NOMO-1 treated with DMSO at 0.1 percent for 48 hours (cell line): Measurements from ENCODE around the gene SHROOM2.
"Not testable (repeated sequence)": the region's sequence is repeated elsewhere in the genome, so short reads cannot be mapped to it uniquely, and the experiment has no call there.

Experiments used
- DNase-seq: peaks from one replicate; lab custom pipeline; 2025; ENCODE audit not compliant: unreplicated experiment; lab: John Stamatoyannopoulos, UW

The SHROOM2 gene

DNA sequence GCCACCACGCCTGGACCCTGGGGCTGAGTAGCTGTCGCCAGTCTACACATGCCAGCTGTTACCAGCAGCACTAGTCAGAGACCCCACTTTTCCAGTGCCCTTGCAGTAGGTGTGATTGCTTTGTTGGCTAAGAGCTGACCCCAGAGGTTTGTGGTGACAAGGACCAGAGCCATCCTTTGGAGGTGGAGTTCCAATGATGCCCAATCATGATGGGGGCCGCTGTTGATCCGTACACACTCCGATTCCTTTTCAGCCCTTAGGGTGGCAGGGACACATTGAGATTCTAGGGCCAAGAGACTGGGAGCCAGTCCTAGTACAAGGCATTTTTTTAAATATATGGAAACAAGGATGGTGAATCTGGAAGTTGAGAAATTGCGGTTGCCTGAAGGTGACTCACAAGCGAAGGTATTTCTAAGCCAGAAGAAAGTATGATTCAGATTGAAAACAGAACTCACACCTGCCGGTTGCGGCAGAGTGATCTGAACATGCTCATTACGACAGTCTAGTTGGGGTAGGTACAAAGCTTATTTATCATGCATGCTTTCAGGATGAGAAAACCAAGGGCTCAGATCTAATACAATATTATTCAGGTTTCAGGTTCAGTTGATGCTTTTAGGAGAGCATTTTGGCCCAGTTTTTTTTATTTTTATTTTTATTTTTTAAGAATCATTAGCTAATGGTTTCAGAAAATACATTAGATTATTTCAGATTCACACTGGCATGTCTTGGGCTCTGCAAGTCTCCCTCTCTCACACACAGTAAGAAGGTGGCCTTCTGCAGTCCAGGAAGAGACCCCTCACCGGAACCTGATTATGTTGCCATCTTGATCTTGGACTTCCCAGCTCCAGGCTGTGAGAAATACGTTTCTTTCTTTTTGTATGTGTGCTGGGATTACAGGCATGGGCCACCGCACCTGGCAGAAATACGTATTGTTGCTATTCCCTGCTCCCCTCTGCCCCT, 43.4 kb downstream of the SHROOM2 start:
- DNase-seq = no peak

DNA sequence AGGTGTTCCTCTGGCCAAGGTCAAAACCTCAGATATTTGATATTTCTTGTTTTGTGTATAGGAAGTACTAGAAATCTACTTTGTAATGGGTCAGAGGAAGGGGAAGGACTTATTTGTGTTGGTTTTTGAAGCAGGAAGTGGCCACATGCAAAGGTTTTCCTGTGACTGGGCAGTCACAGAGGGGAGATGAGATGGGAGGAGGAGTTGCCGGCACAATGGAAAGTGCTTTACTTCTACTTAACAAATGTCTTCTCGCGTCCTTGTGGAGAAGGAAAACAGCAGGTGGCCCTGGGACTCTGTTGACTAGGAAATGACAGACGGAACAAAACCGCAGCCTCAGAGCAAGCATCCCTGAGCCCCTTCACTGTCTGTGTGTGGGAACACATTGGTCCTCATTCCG, 46.6 kb downstream of the SHROOM2 start:
- DNase-seq = no peak

DNA sequence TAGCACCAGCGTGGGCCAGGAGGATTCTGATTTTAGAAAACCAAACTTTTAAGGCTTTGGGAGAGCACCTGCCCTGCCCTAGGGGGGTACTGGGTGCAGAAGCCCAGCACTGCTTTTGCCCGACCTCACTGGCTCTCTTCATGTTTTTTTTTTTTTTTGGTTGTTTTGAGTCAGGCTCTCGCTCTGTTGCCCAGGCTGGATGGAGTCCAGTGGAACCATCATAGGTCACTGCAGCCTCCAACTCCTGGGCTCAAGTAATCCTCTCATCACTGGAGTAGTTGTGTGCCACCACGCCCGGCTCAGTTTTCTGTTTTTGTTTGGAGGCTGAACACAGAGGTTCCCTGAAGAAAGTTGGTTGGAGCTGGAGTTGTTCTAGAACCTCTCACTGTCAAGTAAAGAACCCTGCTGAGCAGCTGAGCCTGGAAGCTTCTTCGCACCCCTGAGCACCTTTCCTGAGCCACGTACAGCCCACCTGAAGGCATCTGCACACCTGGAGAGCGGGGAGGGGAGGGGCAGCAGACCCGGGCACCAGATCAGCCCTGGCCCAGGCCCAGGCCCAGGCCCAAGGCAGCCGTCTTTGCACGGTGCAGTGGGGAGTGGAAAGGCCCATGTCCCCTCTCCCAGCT, 49.5 kb downstream of the SHROOM2 start:
- DNase-seq = no peak

DNA sequence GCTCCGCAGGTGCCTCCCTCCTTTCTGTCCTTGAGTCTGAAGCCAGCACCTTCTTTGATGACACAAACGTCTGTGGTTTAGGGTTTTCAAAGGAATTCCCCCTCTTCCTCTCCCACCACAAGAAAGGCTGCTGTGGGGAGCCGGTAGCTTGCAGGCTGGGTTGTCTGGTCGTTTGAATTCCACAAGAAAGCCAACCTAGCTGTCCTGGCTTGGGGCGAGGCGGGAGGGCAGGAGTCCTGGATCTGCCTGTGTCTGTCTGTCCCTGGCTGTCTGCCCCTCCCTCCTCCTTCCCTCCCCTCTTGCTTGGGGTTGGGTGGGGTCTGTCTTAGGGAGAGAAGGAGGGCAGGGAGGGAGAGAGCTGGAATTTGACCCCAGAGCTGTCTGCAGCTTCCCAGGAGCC, 56.3 kb downstream of the SHROOM2 start:
- no peak for DNase-seq

DNA sequence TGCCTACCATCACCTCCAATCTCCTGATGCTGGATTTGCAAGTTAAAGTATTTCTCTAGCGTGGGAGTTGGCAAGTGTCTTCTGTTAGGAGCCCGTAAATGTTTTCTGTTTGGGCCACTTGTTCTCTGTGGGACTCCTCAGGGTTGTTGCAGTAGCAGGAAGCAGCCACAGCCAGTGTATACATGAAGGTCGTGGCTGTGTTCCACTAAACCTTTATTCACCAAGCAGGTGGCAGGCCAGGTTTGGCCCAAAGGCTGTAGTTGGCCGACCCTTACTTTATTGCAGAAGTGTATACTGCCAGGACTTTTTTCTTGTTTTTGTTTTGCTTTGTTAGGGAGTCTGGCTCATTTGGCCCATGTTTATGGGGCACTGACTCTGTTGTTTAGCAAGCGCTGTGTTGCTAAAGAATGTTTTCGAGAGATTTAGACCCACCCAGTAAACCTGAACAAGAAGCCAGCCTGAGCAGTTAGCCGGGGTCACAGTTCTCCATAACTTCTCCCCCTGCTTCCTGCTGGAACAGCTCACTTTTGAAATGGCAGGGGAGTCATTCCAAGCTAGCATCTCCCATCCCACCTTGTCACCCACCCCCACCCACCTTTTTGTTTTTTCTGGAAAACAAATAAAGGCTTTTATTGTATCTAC, 58.8 kb downstream of the SHROOM2 start:
- DNase-seq = no peak

DNA sequence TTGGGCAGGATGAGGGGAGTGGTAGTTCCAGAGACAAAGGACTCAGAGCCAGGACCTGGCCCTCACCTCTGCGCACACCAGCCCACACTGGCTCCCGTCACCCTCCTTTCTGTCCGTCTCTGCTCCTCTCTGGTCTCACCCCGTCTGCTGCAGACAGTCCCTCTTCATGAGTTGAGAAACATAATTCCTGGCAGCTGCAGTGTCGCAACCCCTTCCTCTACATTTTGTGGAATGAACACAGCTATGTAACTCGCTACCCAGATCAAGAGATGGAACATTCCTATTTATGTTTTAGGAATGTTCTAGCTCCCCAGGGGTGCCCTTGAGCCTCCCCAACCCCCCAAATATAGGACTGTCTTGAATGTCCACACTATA, 59.3 kb downstream of the SHROOM2 start:
- DNase-seq = no peak

DNA sequence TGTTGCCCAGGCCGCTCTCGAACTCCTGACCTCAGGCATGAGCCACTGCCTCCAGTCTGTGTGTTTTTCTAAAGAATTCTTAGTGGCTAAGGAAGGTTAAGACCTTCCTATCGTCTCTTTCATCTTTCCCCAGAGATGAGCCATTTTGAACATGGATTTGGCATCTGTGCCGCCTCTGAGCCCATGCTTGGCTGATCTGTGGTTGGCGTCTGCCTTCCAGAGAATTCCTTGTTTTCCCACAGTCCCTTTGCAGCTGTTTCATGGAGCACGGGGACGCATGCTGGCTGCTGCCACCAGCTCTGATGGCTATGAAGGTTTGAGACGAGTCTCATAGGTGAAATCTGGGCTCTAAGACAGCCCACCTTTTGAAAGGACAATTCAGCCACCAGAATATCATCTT, 60.4 kb downstream of the SHROOM2 start:
- DNase-seq = no peak

DNA sequence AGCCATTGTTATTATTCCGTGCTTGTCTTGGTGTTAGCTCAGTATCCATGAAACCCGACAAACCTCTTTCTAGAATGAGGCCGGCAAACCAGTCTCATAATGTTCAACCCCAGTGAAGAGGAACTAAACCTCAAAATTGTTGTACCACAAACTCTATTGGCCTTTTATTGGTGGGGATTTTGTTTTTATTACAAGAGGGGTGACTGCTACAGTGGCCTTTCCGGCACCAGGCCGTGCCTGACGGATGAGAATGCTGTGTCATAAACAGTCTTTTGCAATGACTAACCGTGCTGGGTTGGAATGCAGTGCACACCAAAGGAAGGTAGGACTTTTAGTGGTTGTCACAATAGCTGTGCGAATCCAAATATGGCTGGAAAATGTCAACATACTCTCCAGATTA, 60.8 kb downstream of the SHROOM2 start:
- DNase-seq = no peak

DNA sequence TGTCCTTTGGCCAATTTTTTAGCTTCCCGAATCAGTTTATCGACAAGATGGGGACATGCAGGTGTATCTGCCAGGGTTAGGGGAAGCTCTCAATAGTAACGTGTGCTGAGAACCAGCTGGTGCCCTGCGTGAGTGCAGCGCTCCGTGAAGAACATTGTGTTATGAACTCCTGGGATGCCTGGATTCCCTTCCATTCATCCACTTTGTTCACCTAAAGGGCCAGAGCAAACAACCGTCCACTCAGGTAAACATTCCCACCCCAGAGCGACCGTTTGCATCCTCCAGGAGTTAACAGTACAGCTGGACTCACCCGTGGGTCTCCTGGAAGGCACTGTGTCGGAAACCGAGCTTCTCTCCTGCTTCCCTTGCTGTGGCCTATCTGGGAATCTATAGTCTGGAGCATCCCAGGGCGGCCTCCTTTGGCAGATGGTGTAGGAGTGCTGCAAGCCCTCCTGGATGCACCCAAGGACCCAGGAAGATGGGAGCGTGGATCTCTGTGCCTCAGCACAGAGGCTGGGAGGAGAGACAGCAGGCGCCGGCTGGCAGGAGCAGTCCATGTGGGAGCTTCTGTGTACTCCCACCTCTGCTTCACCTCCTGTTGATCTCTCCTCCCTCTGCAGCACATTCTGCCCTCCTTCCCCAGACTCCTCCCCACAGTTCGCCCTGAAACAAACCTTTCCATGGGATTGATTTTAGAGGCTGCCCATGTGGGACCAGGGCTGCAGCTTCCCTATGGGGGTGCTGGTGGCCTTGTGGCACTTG, 62.7 kb downstream of the SHROOM2 start:
- no peak for DNase-seq

DNA sequence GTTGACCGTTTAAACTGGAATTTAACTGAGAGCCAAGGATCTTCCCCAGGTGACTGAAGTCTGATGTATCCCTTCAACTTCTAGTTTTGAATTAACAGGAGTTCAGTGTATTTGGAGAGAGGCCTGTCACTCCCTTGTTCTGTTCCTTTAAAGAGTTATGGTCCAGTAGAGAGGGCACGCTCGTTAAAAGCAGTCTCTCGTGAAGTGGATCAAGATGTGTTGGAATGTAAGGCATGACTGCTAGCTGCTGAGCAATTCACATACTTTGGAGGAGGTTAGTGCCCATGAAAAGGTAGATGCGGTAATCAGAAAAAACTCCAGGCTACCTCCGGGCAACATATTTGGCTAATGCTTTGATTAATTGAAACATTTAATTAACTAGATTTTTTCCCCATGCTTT, 65.7 kb downstream of the SHROOM2 start:
- DNase-seq = no peak

DNA sequence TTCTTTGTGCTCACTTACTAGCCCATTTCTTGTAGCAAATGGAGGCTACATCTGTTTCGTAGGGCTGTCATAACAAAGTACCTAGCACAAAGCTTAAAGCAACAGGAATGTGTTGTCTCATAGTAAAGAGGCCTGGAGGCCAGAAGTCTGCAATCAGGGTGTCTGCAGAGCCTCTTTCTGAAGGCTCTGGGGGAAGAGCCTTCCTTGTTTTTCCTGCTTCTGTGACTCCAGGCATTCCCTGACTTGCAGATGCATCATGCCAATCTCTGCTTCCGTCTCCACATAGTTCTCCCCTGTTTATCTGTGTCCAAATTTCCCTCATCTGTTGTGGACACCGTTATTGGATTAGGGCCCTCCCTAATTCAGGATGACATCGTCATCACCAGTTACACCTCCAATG, 67.1 kb downstream of the SHROOM2 start:
- no peak for DNase-seq

DNA sequence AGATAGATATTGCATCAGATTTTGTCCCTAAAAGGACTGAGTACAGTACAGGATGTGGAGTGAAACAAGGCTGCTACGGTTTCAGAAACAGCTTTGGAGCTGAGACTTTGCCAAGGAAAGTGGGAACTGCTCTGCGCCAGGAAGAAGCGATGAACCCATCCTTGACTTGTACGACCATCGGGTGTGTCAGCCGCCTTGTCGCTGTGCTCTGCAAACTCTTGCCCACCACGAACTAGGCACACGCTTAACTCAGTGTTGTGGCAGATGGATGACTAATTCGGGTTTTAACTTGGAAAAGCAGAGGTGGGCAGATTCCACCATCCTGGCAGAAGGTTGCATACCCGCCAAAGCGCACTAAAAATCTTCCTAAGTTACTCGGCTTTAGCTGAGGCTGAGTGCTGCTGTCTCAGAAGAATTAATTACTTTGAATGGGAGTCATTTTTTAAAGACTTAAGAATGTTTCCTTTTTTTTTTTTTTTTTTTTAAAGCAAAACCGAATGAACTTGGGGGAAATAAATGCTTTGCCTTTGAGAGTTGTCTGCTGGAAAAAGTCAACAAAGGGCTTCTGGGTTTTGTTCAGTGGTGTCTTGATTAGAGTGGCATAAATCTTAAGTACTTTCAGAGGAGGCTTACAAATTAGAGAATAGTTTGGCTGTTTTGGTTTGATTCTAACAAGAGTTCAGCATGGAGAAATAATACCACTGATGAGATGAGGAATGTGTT, 69.5 kb downstream of the SHROOM2 start:
- no peak for DNase-seq

DNA sequence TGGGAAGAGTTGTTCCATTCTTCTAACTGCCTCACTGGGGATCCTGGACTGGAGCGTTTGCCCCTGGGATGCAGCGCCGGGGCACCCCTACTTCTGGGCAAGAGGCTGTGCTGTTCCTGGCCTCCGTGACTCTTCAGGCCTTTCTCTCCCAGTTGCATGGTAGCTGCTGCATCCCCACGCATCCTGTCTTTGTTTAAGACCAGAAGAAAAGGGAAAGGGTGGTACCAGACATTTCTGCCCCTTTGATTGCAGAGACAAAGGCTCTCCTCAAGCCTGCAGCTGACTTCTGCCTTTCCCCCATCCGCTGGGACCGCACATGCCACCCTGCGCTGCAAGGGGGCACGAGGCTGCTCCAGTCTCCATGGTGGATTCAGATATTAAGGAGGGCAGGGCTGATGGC, 70.4 kb downstream of the SHROOM2 start:
- no peak for DNase-seq

DNA sequence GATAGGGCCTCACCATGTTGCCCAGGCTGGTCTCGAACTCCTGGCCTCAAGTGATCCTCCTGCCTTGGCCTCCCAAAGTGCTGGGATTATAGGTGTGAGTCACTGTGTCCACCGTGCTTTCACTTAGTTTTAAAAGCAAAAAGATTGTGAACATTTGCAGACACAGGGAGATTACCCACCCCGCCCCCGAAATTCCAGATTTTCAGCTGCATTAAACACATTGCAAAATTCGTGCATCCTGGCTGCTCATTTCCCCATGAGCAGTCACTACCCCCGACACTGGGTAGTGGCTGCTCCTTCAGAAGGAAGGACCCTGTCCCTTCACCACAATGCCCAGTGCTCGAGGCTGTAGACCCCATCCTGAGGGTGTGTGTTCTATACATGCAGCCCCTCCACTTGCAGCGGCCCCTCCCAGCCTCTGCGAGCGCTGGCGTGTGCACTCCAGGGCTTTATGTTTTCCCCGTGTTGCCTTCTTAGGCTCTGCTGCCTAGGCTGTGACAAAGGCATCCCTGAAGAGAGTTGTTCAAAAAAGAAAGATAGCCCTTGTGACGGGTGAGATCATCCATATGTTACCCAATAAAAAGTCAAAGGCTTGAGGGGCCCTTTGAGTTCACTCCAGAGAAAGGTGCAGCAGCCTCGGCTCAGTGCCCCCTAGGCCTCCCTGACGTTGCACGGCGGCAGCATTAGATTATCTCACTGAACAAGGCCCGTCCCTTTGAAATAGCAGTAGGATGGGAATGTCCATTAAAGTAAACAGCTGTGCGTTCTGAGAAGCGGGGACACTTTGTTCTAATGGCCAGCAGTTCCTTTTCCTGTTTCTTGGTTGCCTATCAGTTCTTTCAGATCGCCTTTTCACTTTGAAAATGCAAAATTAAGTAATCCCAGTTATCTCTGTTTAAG, 71.6 kb downstream of the SHROOM2 start:
- no peak for DNase-seq

DNA sequence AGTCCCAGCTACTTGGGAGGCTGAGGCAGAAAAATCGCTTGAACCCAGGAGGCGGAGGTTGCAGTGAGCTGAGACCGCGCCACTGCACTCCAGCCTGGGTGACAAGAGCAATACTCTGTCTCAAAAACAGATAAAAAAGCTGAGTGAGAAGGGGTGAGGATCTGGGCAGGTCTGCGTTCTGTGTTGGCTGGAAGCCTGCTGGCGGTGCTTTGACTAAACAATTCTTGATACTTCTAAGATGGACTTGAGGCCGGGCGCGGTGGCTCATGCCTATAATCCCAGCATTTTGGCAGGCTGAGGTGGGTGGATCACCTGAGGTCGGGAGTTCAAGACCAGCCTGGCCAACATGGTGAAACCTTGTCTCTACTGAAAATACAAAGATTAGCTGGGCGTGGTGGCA, 72.5 kb downstream of the SHROOM2 start:
- not testable (repeated sequence) for DNase-seq

DNA sequence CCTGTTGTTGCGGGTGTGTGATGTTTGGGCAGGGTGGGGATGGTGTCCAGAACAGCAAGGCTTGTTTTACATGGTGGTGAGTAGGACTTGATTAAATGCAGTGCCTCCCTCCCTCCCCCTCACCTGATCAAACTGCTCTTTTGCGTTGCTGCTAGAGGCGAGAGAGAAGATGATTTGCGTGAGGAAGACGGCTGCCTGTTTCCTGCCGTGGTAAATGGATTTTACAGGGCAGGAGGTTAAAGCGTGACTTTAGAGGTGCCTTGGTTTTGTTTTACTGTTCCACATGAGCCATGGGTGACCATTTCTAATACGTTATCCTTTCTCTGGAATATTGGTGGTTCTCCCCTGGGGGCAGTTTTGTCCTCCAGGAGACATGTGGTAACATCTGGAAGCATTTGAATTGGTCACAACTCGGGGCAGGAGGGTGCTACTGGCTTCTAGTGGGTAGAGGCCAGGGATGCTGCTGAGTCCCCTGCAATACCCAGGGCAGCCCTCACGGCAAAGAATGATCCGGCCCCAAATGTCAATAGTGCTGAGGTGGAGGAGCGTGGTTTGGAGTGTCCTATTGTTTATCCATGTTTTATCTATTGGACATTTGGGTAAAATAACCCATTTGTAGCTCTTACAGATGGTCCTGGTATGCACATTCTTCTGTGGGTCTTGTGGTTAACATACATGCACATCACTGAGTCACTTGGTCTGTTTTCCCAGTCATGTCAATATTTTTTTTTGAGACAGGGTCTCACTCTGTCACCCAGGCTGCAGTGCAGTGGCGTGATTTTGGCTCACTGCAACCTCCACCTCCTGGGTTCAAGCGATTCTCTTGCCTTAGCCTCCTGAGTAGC, 73.7 kb downstream of the SHROOM2 start:
- no peak for DNase-seq

DNA sequence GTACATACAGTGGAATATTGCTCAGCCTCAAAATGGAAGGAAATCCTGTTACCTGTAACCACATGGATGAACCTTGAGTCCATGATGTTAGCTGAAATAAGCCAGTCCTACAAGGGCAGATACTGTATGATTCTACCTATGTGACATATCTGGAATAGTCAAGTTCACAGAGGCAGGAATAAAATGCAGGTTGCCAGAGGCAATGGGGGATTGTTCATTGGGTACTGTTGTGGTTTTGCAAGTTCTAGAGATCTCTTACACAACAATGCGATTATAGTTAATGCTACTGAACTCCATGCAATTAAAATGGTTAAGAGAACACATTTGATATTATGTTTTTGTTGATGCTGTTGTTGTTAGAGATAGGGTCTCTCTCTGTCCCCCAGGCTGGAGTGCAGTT, 74.6 kb downstream of the SHROOM2 start:
- DNase-seq = no peak

DNA sequence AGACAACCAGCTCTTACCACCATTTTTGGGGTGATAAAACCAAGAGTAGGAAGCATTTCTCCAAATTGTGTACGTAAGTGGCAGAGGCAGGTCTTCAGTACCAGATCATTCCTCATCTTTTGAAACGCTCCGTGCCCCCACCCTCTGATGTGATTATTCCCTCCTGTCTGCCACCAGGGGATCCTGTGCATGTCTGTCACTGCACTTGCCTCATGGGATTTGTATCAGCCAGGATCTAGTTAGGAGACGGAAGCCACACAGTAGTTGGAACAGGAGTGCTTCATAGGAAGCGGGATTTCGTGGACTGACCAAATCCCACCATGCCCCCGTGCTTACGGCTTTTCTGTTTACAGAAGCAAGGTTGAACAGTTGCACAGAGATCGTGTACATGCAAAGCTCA, 75.5 kb downstream of the SHROOM2 start:
- no peak for DNase-seq

DNA sequence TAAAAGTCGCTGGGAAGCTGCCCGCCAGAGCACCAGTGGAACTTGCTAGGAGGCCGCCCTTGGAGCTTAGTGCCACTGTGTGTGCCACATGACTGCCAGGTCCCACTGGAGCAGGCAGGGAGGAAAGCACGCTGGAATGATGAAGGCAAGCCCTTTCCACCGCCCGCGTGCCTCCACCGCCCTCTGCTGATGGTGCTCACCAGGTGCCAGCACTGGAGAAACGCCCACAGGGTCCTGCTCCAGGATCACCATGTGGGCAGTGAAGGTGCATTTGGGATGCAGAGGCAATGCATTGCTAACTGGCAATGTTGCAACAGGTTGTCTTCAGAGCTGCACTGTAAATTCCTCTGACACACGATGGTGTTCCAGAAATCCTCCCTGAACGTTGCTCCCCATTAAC, 76.3 kb downstream of the SHROOM2 start:
- DNase-seq = no peak
